Neural cell (in vitro differentiated cells): ENCODE measurements around the gene SMCHD1.

Source experiments
- EZH2 ChIP-seq: fragments of 200-600, 300-800 bp; shearing (Covaris generic), sonication (generic); IDR thresholded peaks from 2 replicates; pipeline ENCODE4 v1.6.1; 2014; ENCODE audit warnings: antibody characterized with exemption, low read length, borderline replicate concordance, mild to moderate bottlenecking; ENCODE audit not compliant: insufficient read depth, poor library complexity, severe bottlenecking
- POLR2AphosphoS5 ChIP-seq: IDR thresholded peaks from 2 replicates; pipeline ENCODE4 v1.6.1; 2012
- RAD21 ChIP-seq: fragments of 450-650 bp; conservative IDR thresholded peaks from 2 replicates; pipeline ENCODE4 v1.6.1; 2014; ENCODE audit warnings: antibody characterized with exemption, mild to moderate bottlenecking, moderate library complexity
- TAF1 ChIP-seq: IDR thresholded peaks from 2 replicates; pipeline ENCODE4 v1.6.1; 2012; ENCODE audit warnings: low read depth
- TF ChIP-seq, protein P1 (sequence below): fragments of 450-650 bp; IDR thresholded peaks from 2 replicates; pipeline ENCODE4 v1.5.1; 2014; ENCODE audit warnings: antibody characterized with exemption, mild to moderate bottlenecking, moderate library complexity; ENCODE audit not compliant: poor library complexity, severe bottlenecking

DNA sequence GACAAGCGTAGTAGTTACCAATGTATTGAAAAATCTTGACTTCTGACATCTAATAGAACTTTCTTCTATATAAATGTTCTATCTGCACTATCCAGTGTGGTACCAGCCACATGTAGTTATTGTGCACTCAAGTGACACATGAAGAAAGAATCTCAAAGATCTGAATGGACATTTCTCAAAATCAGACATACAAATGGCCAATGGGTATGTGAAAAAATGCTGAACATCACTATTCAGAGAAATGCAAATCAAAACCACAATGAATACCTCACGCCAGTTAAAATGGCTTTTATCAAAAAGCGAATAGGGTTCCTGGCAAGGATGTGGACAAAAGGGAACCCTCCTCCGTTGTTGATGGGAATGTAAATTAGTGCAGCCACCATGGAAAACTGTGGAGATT is 37.5 kb upstream of the SMCHD1 start:
- TF ChIP-seq, protein P1, sequence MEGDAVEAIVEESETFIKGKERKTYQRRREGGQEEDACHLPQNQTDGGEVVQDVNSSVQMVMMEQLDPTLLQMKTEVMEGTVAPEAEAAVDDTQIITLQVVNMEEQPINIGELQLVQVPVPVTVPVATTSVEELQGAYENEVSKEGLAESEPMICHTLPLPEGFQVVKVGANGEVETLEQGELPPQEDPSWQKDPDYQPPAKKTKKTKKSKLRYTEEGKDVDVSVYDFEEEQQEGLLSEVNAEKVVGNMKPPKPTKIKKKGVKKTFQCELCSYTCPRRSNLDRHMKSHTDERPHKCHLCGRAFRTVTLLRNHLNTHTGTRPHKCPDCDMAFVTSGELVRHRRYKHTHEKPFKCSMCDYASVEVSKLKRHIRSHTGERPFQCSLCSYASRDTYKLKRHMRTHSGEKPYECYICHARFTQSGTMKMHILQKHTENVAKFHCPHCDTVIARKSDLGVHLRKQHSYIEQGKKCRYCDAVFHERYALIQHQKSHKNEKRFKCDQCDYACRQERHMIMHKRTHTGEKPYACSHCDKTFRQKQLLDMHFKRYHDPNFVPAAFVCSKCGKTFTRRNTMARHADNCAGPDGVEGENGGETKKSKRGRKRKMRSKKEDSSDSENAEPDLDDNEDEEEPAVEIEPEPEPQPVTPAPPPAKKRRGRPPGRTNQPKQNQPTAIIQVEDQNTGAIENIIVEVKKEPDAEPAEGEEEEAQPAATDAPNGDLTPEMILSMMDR, result no peak
- no peak for TF ChIP-seq POLR2AphosphoS5
- no peak for TF ChIP-seq RAD21
- TF ChIP-seq TAF1, result no peak
- TF ChIP-seq EZH2, result no peak
